Mucosa of descending colon (tissue), 3 donors: ENCODE measurements around the gene S100PBP. TPM values are rescaled to one million over a fixed set of nuclear protein-coding genes. Genes with fewer than 3 reads are reported as not detected.

ENCODE experiments used
- ATAC-seq: fragments of 200-7000 bp; cut with Tn5 transposase; one replicate; pipeline ENCODE4 v1.9.1; 2020; ENCODE audit warnings: mild to moderate bottlenecking, moderate library complexity
- DNase-seq, 3 donors: peaks; one replicate each; pipeline ENCODE4 v3.0.0-alpha.2; 2020
- H3K36me3 ChIP-seq: fragments of 200-600 bp; one replicate; pipeline ENCODE4 v1.8.0; 2021; ENCODE audit warnings: low read depth, mild to moderate bottlenecking
- H3K4me1 ChIP-seq: fragments of 200-600 bp; one replicate; pipeline ENCODE4 v1.8.0; 2021; ENCODE audit warnings: low read depth, mild to moderate bottlenecking
- H3K4me3 ChIP-seq: fragments of 200-600 bp; one replicate; pipeline ENCODE4 v1.8.0; 2021; ENCODE audit warnings: mild to moderate bottlenecking
- H3K9me3 ChIP-seq: fragments of 200-600 bp; one replicate; pipeline ENCODE4 v1.8.0; 2021; ENCODE audit warnings: mild to moderate bottlenecking
- CTCF ChIP-seq: fragments of 200-600 bp; IDR thresholded peaks from one replicate; pipeline ENCODE4 v1.8.0; 2022; ENCODE audit warnings: antibody characterized with exemption, mild to moderate bottlenecking
- intact Hi-C, 2 donors: fragments of 100-400 bp; cut with DNase I in 1 of 2; cut with micrococcal nuclease in 1 of 2; formaldehyde crosslinking; loops; one replicate each; pipeline versions ENCODE4 v1.11.0 to v1.11.1; 2022; cut with DNase I, micrococcal nuclease
- total RNA-seq, 3 donors: library from RNA; stranded (reverse); fragmentation: NEBNext Ultra II Directional in 2 of 3; extraction: Animal tissue kit (Norgen Biotek cat#: 25700) in 2 of 3; gene quantifications; one replicate each; pipeline versions ENCODE4 v1.2.1 to v1.2.4, GENCODE V29; 2021 to 2023
- donor health status: DM: no; HTN: no; CAD: no; lungs with moderate emphysema.
- donor health status: DM: no; HTN: no; CAD: no.
- donor health status: DM: no; HTN: yes; CAD: no.

Gene S100PBP
- total RNA-seq, 3 donors from 2014 or later: 23.7 to 38.8 (median 31.0) TPM

GRCh38 chr1:32828341-32828740, 10.9 kb downstream of the S100PBP start:
- Histone ChIP-seq H3K9me3 (no peaks in the 10 kb centered on the region), H3K4me1 (no peaks in the 10 kb centered on the region), H3K36me3 (peaks cover 4% of the 10 kb centered on the region), H3K4me3 (no peak overlapping the region)
- no peak for DNase-seq
- TF ChIP-seq CTCF: no peak
- intact Hi-C loops: no loop called here
- no peak for ATAC-seq

- Histone ChIP-seq H3K9me3 (no peaks in the 10 kb centered on the region), H3K4me3 (no peak overlapping the region), H3K36me3 (peaks cover 8% of the 10 kb centered on the region), H3K4me1 (no peaks in the 10 kb centered on the region)
- TF ChIP-seq CTCF: no peak
- DNase-seq: no peak
- no peak for ATAC-seq
- intact Hi-C loops: no loop called here
Measured at GRCh38 chr1:32830092-32830852, 12.8 kb downstream of the S100PBP start.

- DNase-seq (no peak), ATAC-seq (no peak)
- H3K9me3 ChIP-seq: no peaks in the 10 kb centered on the region
- no peak overlapping the region for H3K4me3 ChIP-seq
- intact Hi-C loops: no loop called here
- TF ChIP-seq CTCF: no peak
- no peaks in the 10 kb centered on the region for H3K4me1 ChIP-seq
- peaks cover 8% of the 10 kb centered on the region for H3K36me3 ChIP-seq
Measured at GRCh38 chr1:32831878-32832277, 14.4 kb downstream of the S100PBP start.

GRCh38 chr1:32848354-32849063, 31.1 kb downstream of the S100PBP start:
- intact Hi-C loops: no loop called here
- no peak for DNase-seq
- H3K9me3 ChIP-seq: no peaks in the 10 kb centered on the region
- ATAC-seq: no peak
- H3K4me3 ChIP-seq: no peak overlapping the region
- H3K4me1 ChIP-seq: no peaks in the 10 kb centered on the region
- H3K36me3 ChIP-seq: no peaks in the 10 kb centered on the region
- TF ChIP-seq CTCF: no peak

- Histone ChIP-seq H3K36me3 (no peaks in the 10 kb centered on the region), H3K4me3 (no peak overlapping the region), H3K4me1 (no peaks in the 10 kb centered on the region), H3K9me3 (no peaks in the 10 kb centered on the region)
- no peak for TF ChIP-seq CTCF
- intact Hi-C loops: no loop called here
- peak in 1 of 3 donors; percentile 37 for DNase-seq
- ATAC-seq: peak; percentile 81
Measured at GRCh38 chr1:32855861-32856617, 38.6 kb downstream of the S100PBP start.
